ENCODE data around the gene GFOD1. TPM values are rescaled to one million over a fixed set of nuclear protein-coding genes. Genes with fewer than 3 reads are reported as not detected.

Gene GFOD1
- total and polyA plus RNA-seq, 2 of the 4 experiments (the other 2 are of a cell fraction): 1.8 to 3.4 TPM

GRCh38 chr6:13508711-13509705, 21.6 kb upstream of the GFOD1 start:
- ChIA-PET POLR2A (ENCODE audit: unreplicated experiment) (no interaction called here), CTCF (interaction anchor here (1.3 kb wide), 1 partner anchor 14 kb away, joined by 4 read pairs; no protein-coding TSS in a partner anchor)
- Histone ChIP-seq H4K20me1 (ENCODE audit: insufficient read depth, low read length) (no peaks in the 10 kb centered on the region), H3K9ac (ENCODE audit: low read depth, low read length) (no peak overlapping the region), H3K14ac (replicated peaks; ENCODE audit: low read depth, low read length) (no peak overlapping the region), H3K9me1 (ENCODE audit: insufficient read depth, low read length) (no peaks in the 10 kb centered on the region), H2AFZ (replicated peaks; ENCODE audit: low read length, poor library complexity) (no peak overlapping the region), H4K8ac (ENCODE audit: low read depth in 2 of 2, low read length in 2 of 2) (no peak overlapping the region), H3K4me1 (ENCODE audit: control insufficient read depth, insufficient read depth, low read length) (no peaks in the 10 kb centered on the region; the same call in 1 of the 2 replicates), H3K27ac (ENCODE audit: insufficient read depth, low read length) (no peak overlapping the region), H2BK5ac (ENCODE audit: low read depth, low read length, poor library complexity, severe bottlenecking) (no peak overlapping the region), H3K18ac (ENCODE audit: low read depth, low read length) (no peak overlapping the region), H3K4me2 (ENCODE audit: low read depth, low read length) (no peak overlapping the region), H2BK120ac (ENCODE audit: low read depth, low read length) (no peak overlapping the region), H3K79me1 (ENCODE audit: low read depth in 1 of 2, low read length in 2 of 2) (no peaks in the 10 kb centered on the region), H2AK9ac (replicated peaks; ENCODE audit: low read depth, low read length, poor library complexity) (no peak overlapping the region), H3K4me3 (ENCODE audit: insufficient read depth, low read depth, low read length) (no peak overlapping the region), H2AK5ac (ENCODE audit: low read depth, low read length) (no peak overlapping the region), H4K5ac (ENCODE audit: low read depth, low read length) (no peak overlapping the region), H3K4ac (ENCODE audit: low read depth, low read length) (no peak overlapping the region), H3K56ac (ENCODE audit: extremely low read depth, insufficient read depth, low read length) (no peak overlapping the region), H3K9me3 (ENCODE audit: control insufficient read depth, insufficient read depth, low read length) (peaks cover 2% of the 10 kb centered on the region; the same call in 1 of the 2 replicates), H3K36me3 (ENCODE audit: control insufficient read depth, insufficient read depth, low read length) (no peaks in the 10 kb centered on the region), H2BK15ac (ENCODE audit: low read depth, low read length) (no peak overlapping the region), H4K91ac (ENCODE audit: insufficient read depth, low read depth, low read length) (no peak overlapping the region), H3K27me3 (ENCODE audit: control insufficient read depth, insufficient read depth, low read length) (no peaks in the 10 kb centered on the region; the same call in 1 of the 2 replicates), H2BK20ac (ENCODE audit: low read depth, low read length) (no peak overlapping the region), H3K23ac (ENCODE audit: low read depth, low read length) (no peak overlapping the region)
- no CpG with 5 or more reads among the region's 13 CpGs for WGBS, 2 experiments (ENCODE audit: extremely low coverage in 2 of 2, insufficient read length in 1 of 2)
- ATAC-seq (ENCODE audit: low read depth): no peak
- TF ChIP-seq POLR2A (IDR thresholded peaks at IDR 0.05; ENCODE audit: low read depth, low read length) (no peak), MXI1 (IDR thresholded peaks at IDR 0.05; ENCODE audit: borderline replicate concordance, low read depth, low read length) (no peak)
- intact Hi-C loops (cut with micrococcal nuclease) (no loop called here), dilution Hi-C loops (cut with HindIII; ENCODE audit: low sequenced_read_pairs, unreplicated experiment) (no loop called here), in situ Hi-C loops (cut with MboI; ENCODE audit: low sequenced_read_pairs) (no loop called here)
- peak; percentile 44 for DNase-seq
- BruUV-seq (replicated peaks): no TSS peak
